HL-60 (cell line): Measurements from ENCODE around the gene CLASP2.

Experiments
- CTCF ChIP-seq: IDR thresholded peaks from one replicate; pipeline ENCODE4 v1.5.1; 2011; ENCODE audit warnings: low read length, control low read depth, inconsistent platforms; ENCODE audit not compliant: insufficient read depth
- POLR2AphosphoS5 ChIP-seq: IDR thresholded peaks from 2 replicates; pipeline ENCODE4 v1.6.1; 2012; ENCODE audit warnings: low read depth

- TF ChIP-seq CTCF = no peak
- TF ChIP-seq POLR2AphosphoS5 = no peak
Observed at GRCh38 chr3:33496449-33496848, 221.6 kb downstream of the CLASP2 start.
